Tibial nerve (tissue), 4 donors: ENCODE measurements around the gene FAM181A.

ENCODE experiments used
- EP300 ChIP-seq, 2 donors: sonication (generic); formaldehyde crosslinking; IDR thresholded peaks; one replicate each; pipeline ENCODE4 v1.6.1; 2017; ENCODE audit warnings: antibody characterized with exemption in 2 of 2, mild to moderate bottlenecking in 1 of 2
- POLR2A ChIP-seq, 2 donors: fragments of 450-650 bp; IDR thresholded peaks; one replicate each; pipeline ENCODE4 v1.6.1; 2017; ENCODE audit warnings: antibody characterized with exemption in 2 of 2, mild to moderate bottlenecking in 2 of 2, moderate library complexity in 2 of 2
- TF ChIP-seq, protein P1 (sequence below), 5 experiments: fragments of 200-600 bp in 3 of 5; fragments of 450-650 bp in 2 of 5; sonication (generic) in 3 of 5; IDR thresholded peaks; one replicate each; pipeline ENCODE4 v1.5.1; 2016 to 2019; ENCODE audit warnings: antibody characterized with exemption in 5 of 5, mild to moderate bottlenecking in 3 of 5, moderate library complexity in 2 of 5

DNA sequence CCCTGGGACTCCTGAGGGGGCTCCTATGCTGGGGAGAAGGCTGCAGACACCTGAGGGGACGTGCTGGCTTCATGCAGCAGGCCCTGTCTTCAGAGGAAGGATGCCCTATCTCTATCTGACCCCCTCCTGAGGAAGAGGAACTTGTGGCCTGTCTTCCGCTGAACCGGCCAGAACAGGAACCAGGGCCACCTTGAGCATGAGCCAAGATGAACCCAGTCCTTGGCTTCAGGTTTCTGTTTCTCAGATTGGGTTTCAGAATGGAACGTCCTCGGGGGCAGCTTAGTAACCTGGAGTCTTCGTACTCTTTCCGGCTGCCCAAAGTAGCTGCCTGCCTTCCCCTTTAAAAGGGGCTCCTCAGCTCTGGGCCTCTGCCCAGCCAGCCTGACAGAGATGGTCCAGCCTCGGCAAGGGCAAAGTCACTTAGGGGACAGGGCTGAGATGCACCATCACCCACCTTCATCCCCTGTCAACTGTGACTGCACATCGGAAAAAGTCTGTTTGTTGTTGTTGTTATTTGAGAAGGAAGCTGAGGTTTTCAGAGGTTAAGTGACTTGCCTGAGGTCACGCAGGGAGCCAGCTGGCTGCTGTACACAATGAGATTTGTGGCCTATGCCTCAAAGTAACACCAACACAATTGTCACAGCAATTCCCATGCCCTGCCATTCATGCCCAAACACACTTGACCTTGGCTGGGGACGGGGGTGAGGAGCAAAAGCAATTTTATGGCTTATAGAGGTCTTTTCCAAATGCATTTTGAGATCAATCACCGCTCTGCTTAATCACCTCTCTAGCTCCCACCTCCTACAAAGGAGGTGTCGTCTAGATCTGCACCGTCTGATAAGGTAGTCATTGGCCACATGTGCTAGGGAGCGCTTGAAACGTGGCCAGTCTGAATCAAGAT is 35.8 kb downstream of the FAM181A start:
- TF ChIP-seq, protein P1, sequence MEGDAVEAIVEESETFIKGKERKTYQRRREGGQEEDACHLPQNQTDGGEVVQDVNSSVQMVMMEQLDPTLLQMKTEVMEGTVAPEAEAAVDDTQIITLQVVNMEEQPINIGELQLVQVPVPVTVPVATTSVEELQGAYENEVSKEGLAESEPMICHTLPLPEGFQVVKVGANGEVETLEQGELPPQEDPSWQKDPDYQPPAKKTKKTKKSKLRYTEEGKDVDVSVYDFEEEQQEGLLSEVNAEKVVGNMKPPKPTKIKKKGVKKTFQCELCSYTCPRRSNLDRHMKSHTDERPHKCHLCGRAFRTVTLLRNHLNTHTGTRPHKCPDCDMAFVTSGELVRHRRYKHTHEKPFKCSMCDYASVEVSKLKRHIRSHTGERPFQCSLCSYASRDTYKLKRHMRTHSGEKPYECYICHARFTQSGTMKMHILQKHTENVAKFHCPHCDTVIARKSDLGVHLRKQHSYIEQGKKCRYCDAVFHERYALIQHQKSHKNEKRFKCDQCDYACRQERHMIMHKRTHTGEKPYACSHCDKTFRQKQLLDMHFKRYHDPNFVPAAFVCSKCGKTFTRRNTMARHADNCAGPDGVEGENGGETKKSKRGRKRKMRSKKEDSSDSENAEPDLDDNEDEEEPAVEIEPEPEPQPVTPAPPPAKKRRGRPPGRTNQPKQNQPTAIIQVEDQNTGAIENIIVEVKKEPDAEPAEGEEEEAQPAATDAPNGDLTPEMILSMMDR (IDR thresholded peaks at IDR 0.05), result no peak
- TF ChIP-seq EP300 (IDR thresholded peaks at IDR 0.05), result no peak
- no peak for TF ChIP-seq POLR2A (IDR thresholded peaks at IDR 0.05)
